ENCODE data around the gene IL12RB1.

Gene IL12RB1

GRCh38 chr19:18086590-18087138 is at the start of gene IL12RB1:
IL12RB1 (minus strand) TSS chr19:18086934; CDS start chr19:18086823, 111 bp downstream.
- Histone ChIP-seq H3K4me3 (ENCODE audit: low read depth in 1 of 2, low read length in 2 of 2) (peak within 1 kb of the TSS; percentile 16 to 59; a peak in 3 of 4 replicates), H3K27me3 (ENCODE audit: insufficient read depth, low read length, poor library complexity) (no peaks in the 10 kb centered on the region), H3K4me2 (ENCODE audit: insufficient read depth, low read length) (peak within 1 kb of the TSS; percentile 81), H3K27ac (ENCODE audit: low read length) (peak within 1 kb of the TSS; percentile 81), H3K9me3 (ENCODE audit: insufficient read depth, low read length, severe bottlenecking) (no peaks in the 10 kb centered on the region), H3K36me3 (ENCODE audit: insufficient read depth, low read length) (no peaks in the 10 kb centered on the region), H3K9ac (ENCODE audit: low read depth, low read length) (peak within 1 kb of the TSS; percentile 59), H4K20me1 (ENCODE audit: insufficient read depth, low read length) (no peaks in the 10 kb centered on the region), H3K79me2 (ENCODE audit: insufficient read depth, low read length) (no peaks in the 10 kb centered on the region), H3K4me1 (ENCODE audit: insufficient read depth, low read length) (peaks cover 15% of the 10 kb centered on the region), H2AFZ (ENCODE audit: low read depth, low read length) (peak within 1 kb of the TSS; percentile 95)
- TF ChIP-seq EZH2 (IDR thresholded peaks at IDR 0.05; ENCODE audit: borderline replicate concordance, low read depth, low read length, severe bottlenecking): no peak
- TF ChIP-seq CTCF (IDR thresholded peaks at IDR 0.05; ENCODE audit: borderline replicate concordance, extremely low read depth, low read length, poor library complexity, severe bottlenecking): no peak
- DNase-seq: peak; percentile 75
- ATAC-seq (ENCODE audit: insufficient read depth, low read depth): peak; percentile 94

- Histone ChIP-seq H3K9ac (ENCODE audit: low read depth, low read length) (no peak overlapping the region), H4K20me1 (ENCODE audit: insufficient read depth, low read length) (no peaks in the 10 kb centered on the region), H2AFZ (ENCODE audit: low read depth, low read length) (no peak overlapping the region), H3K4me1 (ENCODE audit: insufficient read depth, low read length) (no peaks in the 10 kb centered on the region), H3K36me3 (ENCODE audit: insufficient read depth, low read length) (no peaks in the 10 kb centered on the region), H3K27ac (ENCODE audit: low read length) (no peak overlapping the region), H3K4me2 (ENCODE audit: insufficient read depth, low read length) (no peak overlapping the region), H3K9me3 (ENCODE audit: insufficient read depth, low read length, severe bottlenecking) (no peaks in the 10 kb centered on the region), H3K79me2 (ENCODE audit: insufficient read depth, low read length) (no peaks in the 10 kb centered on the region), H3K4me3 (ENCODE audit: low read depth in 1 of 2, low read length in 2 of 2) (no peak overlapping the region), H3K27me3 (ENCODE audit: insufficient read depth, low read length, poor library complexity) (no peaks in the 10 kb centered on the region)
- no peak for ATAC-seq (ENCODE audit: insufficient read depth, low read depth)
- no peak for DNase-seq
- no peak for TF ChIP-seq EZH2 (IDR thresholded peaks at IDR 0.05; ENCODE audit: borderline replicate concordance, low read depth, low read length, severe bottlenecking)
- no peak for TF ChIP-seq CTCF (IDR thresholded peaks at IDR 0.05; ENCODE audit: borderline replicate concordance, extremely low read depth, low read length, poor library complexity, severe bottlenecking)
Measured at GRCh38 chr19:18135712-18136584, 49.2 kb upstream of the IL12RB1 start.

- peak; percentile 54; the same call in 2 of the 3 replicates for ATAC-seq (ENCODE audit: insufficient read depth, low read depth)
- Histone ChIP-seq H3K9ac (ENCODE audit: low read depth, low read length) (no peak overlapping the region), H3K4me1 (ENCODE audit: insufficient read depth, low read length) (no peaks in the 10 kb centered on the region), H2AFZ (ENCODE audit: low read depth, low read length) (no peak overlapping the region), H3K27ac (ENCODE audit: low read length) (no peak overlapping the region), H3K36me3 (ENCODE audit: insufficient read depth, low read length) (no peaks in the 10 kb centered on the region; the same call in 1 of the 2 replicates), H3K79me2 (ENCODE audit: insufficient read depth, low read length) (no peaks in the 10 kb centered on the region), H3K9me3 (ENCODE audit: insufficient read depth, low read length, severe bottlenecking) (no peaks in the 10 kb centered on the region), H4K20me1 (ENCODE audit: insufficient read depth, low read length) (no peaks in the 10 kb centered on the region), H3K4me3 (ENCODE audit: low read depth in 1 of 2, low read length in 2 of 2) (no peak overlapping the region), H3K4me2 (ENCODE audit: insufficient read depth, low read length) (no peak overlapping the region), H3K27me3 (ENCODE audit: insufficient read depth, low read length, poor library complexity) (no peaks in the 10 kb centered on the region)
- TF ChIP-seq CTCF (IDR thresholded peaks at IDR 0.05; ENCODE audit: borderline replicate concordance, extremely low read depth, low read length, poor library complexity, severe bottlenecking) (no peak), EZH2 (IDR thresholded peaks at IDR 0.05; ENCODE audit: borderline replicate concordance, low read depth, low read length, severe bottlenecking) (no peak)
- DNase-seq: peak; percentile 39
Measured at GRCh38 chr19:18131841-18132596, 45.3 kb upstream of the IL12RB1 start.
